OCI-LY1 (cell line): ENCODE data around the gene CELSR1.

ENCODE experiments used
- H2AFZ ChIP-seq: fragments of 200-600 bp; sonication (generic), shearing (Covaris generic); 2 replicates; pipeline ENCODE4 v1.6.0; 2014; ENCODE audit warnings: antibody characterized with exemption, mild to moderate bottlenecking, low read length
- H3F3A ChIP-seq: fragments of 200-600 bp; sonication (generic), shearing (Covaris generic); 2 replicates; pipeline ENCODE4 v1.6.0; 2014; ENCODE audit warnings: mild to moderate bottlenecking, antibody characterized with exemption, low read length, moderate library complexity; ENCODE audit not compliant: insufficient read depth
- H3K27ac ChIP-seq: fragments of 200-600 bp; sonication (generic); 2 replicates; pipeline ENCODE4 v1.5.1; 2014; ENCODE audit warnings: low read length, mixed run types, mild to moderate bottlenecking, low read depth; ENCODE audit not compliant: poor library complexity, severe bottlenecking
- H3K27me3 ChIP-seq: fragments of 200-600 bp; sonication (generic); 2 replicates; pipeline ENCODE4 v1.6.0; 2014; ENCODE audit warnings: antibody characterized with exemption, mild to moderate bottlenecking, low read length, moderate library complexity; ENCODE audit not compliant: insufficient read depth
- H3K36me3 ChIP-seq: fragments of 200-600 bp; sonication (generic); 2 replicates; pipeline ENCODE4 v1.6.1; 2014; ENCODE audit warnings: mild to moderate bottlenecking, antibody characterized with exemption, low read length, moderate library complexity, mixed read lengths; ENCODE audit not compliant: insufficient read depth
- H3K4me1 ChIP-seq: fragments of 200-600 bp; sonication (generic); 2 replicates; pipeline ENCODE4 v1.5.1; 2014; ENCODE audit warnings: mild to moderate bottlenecking, low read length, moderate library complexity; ENCODE audit not compliant: insufficient read depth, severe bottlenecking
- H3K4me2 ChIP-seq: fragments of 200-600 bp; sonication (generic), shearing (Covaris generic); 2 replicates; pipeline ENCODE4 v1.6.1; 2014; ENCODE audit warnings: low read length
- H3K4me3 ChIP-seq: fragments of 200-600 bp; sonication (generic); 2 replicates; pipeline ENCODE4 v1.5.1; 2014; ENCODE audit warnings: low read length, low read depth, mild to moderate bottlenecking, mixed read lengths; ENCODE audit not compliant: poor library complexity, severe bottlenecking
- H3K79me2 ChIP-seq: fragments of 200-600 bp; shearing (Covaris generic); 2 replicates; pipeline ENCODE4 v1.6.1; 2016; ENCODE audit warnings: mixed run types, low read length, mixed read lengths; ENCODE audit not compliant: insufficient read depth
- H3K9ac ChIP-seq: fragments of 200-600 bp; sonication (generic), shearing (Covaris generic); 2 replicates; pipeline ENCODE4 v1.6.1; 2014; ENCODE audit warnings: mild to moderate bottlenecking, low read length, mixed read lengths
- H3K9me2 ChIP-seq: fragments of 200-600 bp; sonication (generic), shearing (Covaris generic); 2 replicates; pipeline ENCODE4 v1.6.1; 2014; ENCODE audit warnings: low read depth, mild to moderate bottlenecking, low read length, mixed read lengths
- H3K9me3 ChIP-seq: fragments of 200-600 bp; shearing (Covaris generic); 2 replicates; pipeline ENCODE4 v1.6.1; 2014; ENCODE audit warnings: low read length, mixed read lengths
- H4K20me1 ChIP-seq: fragments of 200-600 bp; sonication (generic), shearing (Covaris generic); 2 replicates; pipeline ENCODE4 v1.6.0; 2016; ENCODE audit warnings: mild to moderate bottlenecking, low read length; ENCODE audit not compliant: insufficient read depth
- EZH2 ChIP-seq: fragments of 200-600 bp; sonication (generic), shearing (Covaris generic); IDR thresholded peaks from 2 replicates; pipeline ENCODE4 v1.8.0; 2017; ENCODE audit warnings: borderline replicate concordance, mixed run types, mild to moderate bottlenecking, antibody characterized with exemption, low read length, moderate library complexity, mixed read lengths
- TF ChIP-seq, protein P1 (sequence below): fragments of 200-600 bp; sonication (generic), shearing (Covaris generic); IDR thresholded peaks from 2 replicates; pipeline ENCODE4 v1.5.1; 2017; ENCODE audit warnings: mild to moderate bottlenecking, antibody characterized with exemption, low read length, moderate library complexity, mixed read lengths

CELSR1 gene

DNA sequence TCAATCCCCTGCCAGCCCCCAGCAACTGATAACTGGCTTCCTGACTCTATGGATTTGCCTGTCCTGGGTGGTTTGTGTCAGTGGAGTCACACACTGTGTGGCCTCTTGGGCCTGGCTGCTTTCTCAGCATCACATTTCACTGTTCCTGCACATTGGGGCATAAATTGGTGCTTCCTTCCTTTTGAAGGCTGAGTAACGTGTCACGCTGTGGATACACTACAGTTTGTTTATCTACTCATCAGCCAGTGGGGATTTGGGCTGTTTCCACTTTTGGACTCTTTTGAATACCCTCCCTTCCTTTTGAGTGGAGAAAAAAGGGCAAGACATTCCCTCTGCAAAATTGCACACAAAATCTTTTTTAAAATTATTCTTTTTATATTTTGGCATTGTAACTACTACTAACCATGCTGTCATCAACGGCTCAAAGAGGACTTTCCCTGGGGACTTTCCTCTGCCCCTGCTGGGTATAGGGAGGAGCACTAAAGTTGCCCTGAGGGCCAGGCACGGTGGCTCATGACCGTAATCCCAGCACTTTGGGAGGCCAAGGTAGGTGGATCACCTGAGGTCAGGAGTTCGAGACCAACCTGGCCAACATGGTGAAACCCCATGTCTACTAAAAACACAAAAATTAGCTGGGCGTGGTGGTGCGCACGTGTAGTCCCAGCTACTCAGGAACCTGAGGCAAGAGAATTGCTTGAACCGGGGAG, 7.8 kb upstream of the CELSR1 start:
- no peaks in the 10 kb centered on the region for H3K9me2 ChIP-seq
- H3K4me1 ChIP-seq = no peaks in the 10 kb centered on the region
- H3K27ac ChIP-seq = no peak overlapping the region
- no peak overlapping the region for H3K9ac ChIP-seq
- H3K36me3 ChIP-seq = no peaks in the 10 kb centered on the region
- no peak overlapping the region for H3K4me2 ChIP-seq
- H3K4me3 ChIP-seq = no peak overlapping the region
- TF ChIP-seq, protein P1, sequence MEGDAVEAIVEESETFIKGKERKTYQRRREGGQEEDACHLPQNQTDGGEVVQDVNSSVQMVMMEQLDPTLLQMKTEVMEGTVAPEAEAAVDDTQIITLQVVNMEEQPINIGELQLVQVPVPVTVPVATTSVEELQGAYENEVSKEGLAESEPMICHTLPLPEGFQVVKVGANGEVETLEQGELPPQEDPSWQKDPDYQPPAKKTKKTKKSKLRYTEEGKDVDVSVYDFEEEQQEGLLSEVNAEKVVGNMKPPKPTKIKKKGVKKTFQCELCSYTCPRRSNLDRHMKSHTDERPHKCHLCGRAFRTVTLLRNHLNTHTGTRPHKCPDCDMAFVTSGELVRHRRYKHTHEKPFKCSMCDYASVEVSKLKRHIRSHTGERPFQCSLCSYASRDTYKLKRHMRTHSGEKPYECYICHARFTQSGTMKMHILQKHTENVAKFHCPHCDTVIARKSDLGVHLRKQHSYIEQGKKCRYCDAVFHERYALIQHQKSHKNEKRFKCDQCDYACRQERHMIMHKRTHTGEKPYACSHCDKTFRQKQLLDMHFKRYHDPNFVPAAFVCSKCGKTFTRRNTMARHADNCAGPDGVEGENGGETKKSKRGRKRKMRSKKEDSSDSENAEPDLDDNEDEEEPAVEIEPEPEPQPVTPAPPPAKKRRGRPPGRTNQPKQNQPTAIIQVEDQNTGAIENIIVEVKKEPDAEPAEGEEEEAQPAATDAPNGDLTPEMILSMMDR = no peak
- TF ChIP-seq EZH2 = no peak
- peaks cover 8% of the 10 kb centered on the region; the same call in 1 of the 2 replicates for H3K27me3 ChIP-seq
- no peaks in the 10 kb centered on the region for H4K20me1 ChIP-seq
- H3K9me3 ChIP-seq = no peaks in the 10 kb centered on the region
- no peaks in the 10 kb centered on the region for H3K79me2 ChIP-seq
- no peaks in the 10 kb centered on the region for H3F3A ChIP-seq
- H2AFZ ChIP-seq = no peak overlapping the region

DNA sequence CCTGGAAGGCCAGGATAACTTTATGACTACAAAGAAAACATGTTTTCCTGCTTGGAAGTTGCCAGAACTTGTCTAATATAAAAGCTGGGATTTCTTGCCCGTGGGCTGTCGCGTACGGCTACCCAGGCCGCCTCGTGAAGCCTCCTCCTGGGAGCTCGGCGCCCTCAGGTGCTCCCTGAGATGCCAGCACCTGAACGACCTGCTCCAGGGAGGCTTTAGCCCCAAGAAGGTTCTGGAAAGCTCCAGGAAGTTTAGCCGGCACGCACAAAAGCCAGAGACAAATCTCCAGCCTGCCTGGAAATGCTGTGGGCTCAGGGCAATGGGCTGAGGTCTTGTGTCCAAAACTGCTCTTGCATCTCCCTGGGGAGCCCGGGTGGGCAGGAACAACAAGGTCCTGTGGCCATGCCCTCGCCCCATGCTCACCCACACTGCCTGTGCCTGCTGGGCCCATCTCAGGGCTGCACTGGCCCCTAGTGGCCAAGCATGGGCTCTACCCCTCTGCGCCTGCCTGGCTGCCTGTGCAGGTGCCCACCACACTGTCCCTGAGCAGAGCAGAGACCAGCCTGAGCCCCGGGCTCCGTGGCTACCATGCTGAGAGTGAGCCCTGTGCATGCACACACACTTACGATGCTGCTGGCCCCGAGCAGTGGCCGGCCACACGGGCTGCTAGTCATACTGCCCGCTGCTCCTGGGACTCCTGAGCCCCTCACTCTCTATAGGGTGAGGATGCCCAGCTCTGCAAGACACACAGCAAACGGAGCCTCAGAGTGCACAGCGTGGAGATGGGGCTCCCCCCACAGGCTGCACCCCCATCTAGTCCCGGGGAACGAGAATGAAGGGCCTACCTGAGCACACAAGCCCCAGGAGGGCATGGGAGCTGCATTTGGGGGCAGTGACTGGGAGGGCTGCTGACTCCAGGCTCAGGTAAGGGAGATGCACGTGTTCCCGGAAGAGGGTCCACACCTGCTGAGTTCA, 4.9 kb upstream of the CELSR1 start:
- Histone ChIP-seq H4K20me1 (no peaks in the 10 kb centered on the region), H3K9me3 (no peaks in the 10 kb centered on the region), H3K36me3 (no peaks in the 10 kb centered on the region), H3K4me3 (no peak overlapping the region), H3F3A (no peaks in the 10 kb centered on the region), H3K27me3 (peaks cover 14% of the 10 kb centered on the region; the same call in 1 of the 2 replicates), H2AFZ (no peak overlapping the region), H3K4me1 (no peaks in the 10 kb centered on the region), H3K27ac (no peak overlapping the region), H3K9me2 (no peaks in the 10 kb centered on the region), H3K4me2 (no peak overlapping the region), H3K9ac (no peak overlapping the region), H3K79me2 (no peaks in the 10 kb centered on the region)
- TF ChIP-seq, protein P1 = peak; percentile 93
- no peak for TF ChIP-seq EZH2

DNA sequence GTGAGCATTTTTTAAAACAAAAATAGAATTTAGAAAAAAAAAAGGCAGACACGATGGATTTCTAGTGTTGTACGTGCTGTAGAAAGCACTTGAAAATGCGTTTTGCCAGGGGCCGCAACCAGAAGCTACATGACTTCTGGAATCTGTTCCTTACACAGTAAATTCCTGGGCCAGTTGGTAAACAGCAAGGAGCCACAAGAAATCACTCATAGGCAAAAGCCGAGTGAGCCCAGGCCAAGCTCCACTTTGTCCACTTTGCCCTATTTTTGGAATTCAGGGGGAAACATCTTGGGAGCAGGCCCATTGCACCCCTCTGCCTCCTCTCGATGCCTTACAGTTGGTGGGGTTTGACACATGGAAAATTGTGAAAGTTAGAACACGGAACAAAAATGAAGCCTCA, 4.1 kb upstream of the CELSR1 start:
- H3K79me2 ChIP-seq = no peaks in the 10 kb centered on the region
- TF ChIP-seq EZH2 = no peak
- TF ChIP-seq, protein P1 = no peak
- no peak overlapping the region for H3K4me3 ChIP-seq
- H3K4me2 ChIP-seq = no peak overlapping the region
- peaks cover 14% of the 10 kb centered on the region; the same call in 1 of the 2 replicates for H3K27me3 ChIP-seq
- H3K36me3 ChIP-seq = no peaks in the 10 kb centered on the region
- H3K9me2 ChIP-seq = no peaks in the 10 kb centered on the region
- no peaks in the 10 kb centered on the region for H3K9me3 ChIP-seq
- no peaks in the 10 kb centered on the region for H4K20me1 ChIP-seq
- H3K9ac ChIP-seq = no peak overlapping the region
- no peaks in the 10 kb centered on the region for H3F3A ChIP-seq
- no peaks in the 10 kb centered on the region for H3K4me1 ChIP-seq
- no peak overlapping the region for H3K27ac ChIP-seq
- no peak overlapping the region for H2AFZ ChIP-seq
